GM18861 (cell line): ENCODE results near the gene COL4A3.
"Not testable (repeated sequence)": the region's sequence is repeated elsewhere in the genome, so short reads cannot be mapped to it uniquely, and the experiment has no call there.

ENCODE experiments used
- ATAC-seq: cut with Tn5 transposase; IDR thresholded peaks from one replicate; pipeline ENCODE4 v1.9.1; 2021; ENCODE audit not compliant: unreplicated experiment

COL4A3 gene

GRCh38 chr2:227205701-227206100, 41.3 kb downstream of the COL4A3 start:
- no peak for ATAC-seq

- ATAC-seq: no peak
Measured at GRCh38 chr2:227206406-227206805, 42.0 kb downstream of the COL4A3 start.

GRCh38 chr2:227207573-227207972, 43.1 kb downstream of the COL4A3 start:
- no peak for ATAC-seq

GRCh38 chr2:227214622-227215041, 50.2 kb downstream of the COL4A3 start:
- ATAC-seq: no peak

GRCh38 chr2:227219312-227220105, 55.1 kb downstream of the COL4A3 start:
- no peak for ATAC-seq

DNA sequence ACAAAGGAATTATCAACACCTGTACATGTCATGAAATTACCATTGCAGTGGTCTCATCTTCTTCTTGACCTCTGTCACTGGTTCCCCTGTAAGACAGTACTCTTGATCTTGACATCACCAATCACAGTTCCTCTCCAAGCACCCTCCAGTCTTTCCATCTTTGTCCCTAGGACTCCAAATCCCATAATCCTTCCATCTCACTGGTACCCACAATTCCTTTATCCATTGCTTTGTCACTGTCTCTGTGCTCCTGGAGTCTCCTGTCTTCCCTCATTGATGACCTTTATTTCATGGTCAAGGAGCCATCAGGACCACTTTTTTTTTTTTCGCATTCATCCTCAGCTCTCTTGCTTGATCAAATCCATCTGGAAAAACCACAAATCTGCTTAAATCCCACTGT, 56.7 kb downstream of the COL4A3 start:
- no peak for ATAC-seq

DNA sequence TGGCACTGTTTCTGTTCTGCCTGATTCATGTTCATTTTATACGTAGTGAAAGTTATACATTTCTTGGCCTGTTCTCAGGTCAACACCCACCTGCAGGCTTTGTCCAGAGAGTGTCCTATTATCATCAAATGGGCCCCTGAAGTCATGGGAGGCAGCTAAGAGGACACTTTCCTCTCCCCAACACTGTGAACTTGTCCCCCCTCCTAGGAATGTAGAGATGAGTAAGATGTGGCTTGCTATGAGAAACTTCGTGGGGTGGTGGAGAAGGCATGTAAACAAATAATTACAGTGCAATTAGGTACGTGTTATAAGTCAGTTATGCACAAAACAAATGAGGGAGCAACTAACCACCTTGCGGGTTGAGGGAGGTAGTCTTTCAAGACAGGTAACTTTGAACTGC, 57.9 kb downstream of the COL4A3 start:
- ATAC-seq: no peak

- not testable (repeated sequence) for ATAC-seq
Measured at GRCh38 chr2:227225641-227226040, 61.2 kb downstream of the COL4A3 start.

- no peak for ATAC-seq
Measured at GRCh38 chr2:227228061-227228667, 63.7 kb downstream of the COL4A3 start.

GRCh38 chr2:227230151-227230550, 65.7 kb downstream of the COL4A3 start:
- no peak for ATAC-seq

- no peak for ATAC-seq
Measured at GRCh38 chr2:227234429-227234828, 70.0 kb downstream of the COL4A3 start.

GRCh38 chr2:227237786-227238185, 73.4 kb downstream of the COL4A3 start:
- no peak for ATAC-seq

DNA sequence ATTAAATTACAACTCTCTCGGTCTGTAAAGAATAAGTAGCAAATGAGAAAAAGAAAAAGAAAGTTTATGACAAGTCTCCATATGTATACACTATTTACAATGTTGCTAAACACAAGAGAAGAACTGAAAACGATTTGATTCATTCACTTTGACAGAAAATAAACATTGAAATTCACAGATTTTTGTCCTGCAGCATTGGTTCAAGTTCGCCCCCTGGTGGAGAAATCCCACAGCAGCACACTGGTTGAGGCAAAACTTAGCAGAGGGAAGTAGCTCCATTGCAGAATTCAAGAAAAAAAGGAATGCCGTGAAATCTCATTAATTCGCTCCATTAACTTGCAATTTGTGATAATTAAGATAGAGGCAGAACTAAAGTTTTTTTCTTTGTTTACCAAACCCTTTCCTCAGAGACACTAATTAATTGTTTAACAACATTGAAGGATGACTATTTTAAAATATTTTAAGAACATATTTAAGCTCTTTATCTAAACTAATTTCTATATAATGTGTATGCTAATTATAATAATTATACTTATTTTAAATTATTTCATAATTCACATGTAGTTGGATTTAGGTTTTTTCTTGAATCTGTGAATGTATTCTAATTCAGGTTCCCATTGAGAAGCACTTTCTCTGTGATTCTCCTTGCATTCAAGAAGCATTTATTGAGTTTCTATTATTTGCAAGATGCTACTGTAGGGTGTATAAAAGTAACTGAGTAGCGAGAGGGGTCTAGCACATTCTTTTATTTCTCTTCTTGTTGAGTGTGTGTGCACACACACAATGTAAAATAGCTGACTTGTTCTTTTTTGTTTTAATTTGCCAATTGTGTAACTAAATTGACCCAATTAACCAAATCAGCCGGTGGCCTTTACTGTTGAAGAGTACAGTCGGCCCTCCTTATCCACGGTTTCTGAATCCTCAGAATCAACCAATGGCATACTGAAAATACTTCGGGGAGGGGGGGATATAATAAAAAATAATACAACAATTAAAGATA, 74.1 kb downstream of the COL4A3 start:
- ATAC-seq: peak; percentile 60

DNA sequence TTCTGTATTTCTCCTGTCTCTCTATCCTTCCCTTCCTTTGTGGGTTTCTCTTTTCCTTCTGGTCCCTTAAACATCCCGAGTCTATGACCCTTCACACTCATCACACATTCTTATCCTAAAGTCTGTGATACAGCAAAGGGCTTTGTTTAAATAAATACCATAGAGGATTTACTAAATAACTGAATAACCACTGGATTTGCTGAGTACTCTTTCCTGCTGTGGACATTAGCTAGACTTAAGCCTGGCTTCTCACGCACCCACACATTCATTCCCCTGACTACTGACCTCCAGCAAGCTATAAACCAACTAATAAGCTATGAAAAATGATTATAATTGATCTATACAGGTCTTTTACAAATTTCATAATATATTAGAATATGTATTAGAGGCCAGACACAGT, 76.6 kb downstream of the COL4A3 start:
- ATAC-seq: no peak

DNA sequence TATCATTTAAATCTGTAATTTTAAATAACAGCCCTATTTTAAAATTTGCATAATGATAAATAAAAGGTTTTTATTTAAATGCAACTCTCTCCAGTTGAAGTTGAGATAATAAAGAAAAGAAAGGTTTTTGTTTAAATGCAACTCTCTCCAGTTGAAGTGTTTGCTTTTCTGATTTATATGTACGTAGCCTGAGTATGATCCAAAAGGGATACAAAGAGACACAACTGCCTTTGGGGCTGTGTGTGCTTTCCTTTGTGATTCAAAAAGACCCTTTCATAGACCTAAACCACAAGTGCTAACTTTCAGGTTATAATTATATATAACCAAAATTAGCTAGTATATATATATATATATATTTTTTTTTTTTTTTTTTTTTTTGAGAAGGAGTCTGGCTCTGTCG, 84.5 kb downstream of the COL4A3 start:
- ATAC-seq: no peak

- ATAC-seq: no peak
Measured at GRCh38 chr2:227252831-227253230, 88.4 kb downstream of the COL4A3 start.

GRCh38 chr2:227256605-227257004, 92.2 kb downstream of the COL4A3 start:
- ATAC-seq: no peak

- ATAC-seq: no peak
Measured at GRCh38 chr2:227257820-227258219, 93.4 kb downstream of the COL4A3 start.

GRCh38 chr2:227260041-227260440, 95.6 kb downstream of the COL4A3 start:
- ATAC-seq: no peak

GRCh38 chr2:227267410-227268115, 103.1 kb downstream of the COL4A3 start:
- ATAC-seq: no peak

- no peak for ATAC-seq
Measured at GRCh38 chr2:227280895-227281294, 116.5 kb downstream of the COL4A3 start.
